ENCODE data around the gene GOLGA6D.
"Not testable (repeated sequence)": the region's sequence is repeated elsewhere in the genome, so short reads cannot be mapped to it uniquely, and the experiment has no call there.

GOLGA6D gene

DNA sequence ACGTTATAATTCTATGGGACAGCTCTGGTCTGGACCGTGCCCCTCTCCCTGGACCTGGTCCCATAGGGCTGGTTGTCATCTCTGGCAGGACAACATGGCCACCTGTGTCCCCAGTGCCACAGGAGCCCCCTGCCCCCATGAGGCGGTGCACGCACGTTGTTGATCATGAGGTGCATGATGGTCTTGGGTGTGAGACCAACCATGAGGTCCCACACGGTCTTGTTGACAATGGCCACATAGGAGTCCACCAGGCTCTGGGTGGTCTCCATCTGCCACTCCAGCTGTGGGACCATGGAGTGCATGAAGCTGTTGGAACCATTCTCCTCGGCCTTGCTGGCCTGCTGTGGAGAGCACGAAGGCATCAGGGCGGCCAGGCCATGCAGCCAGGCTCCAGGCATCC is 19.7 kb downstream of the GOLGA6D start:
- no peaks in the 10 kb centered on the region for H3K9me3 ChIP-seq
- DNase-seq, result no peak
- no peaks in the 10 kb centered on the region for H3K36me3 ChIP-seq
- H3K4me1 ChIP-seq, result no peaks in the 10 kb centered on the region
- TF ChIP-seq, protein P1, sequence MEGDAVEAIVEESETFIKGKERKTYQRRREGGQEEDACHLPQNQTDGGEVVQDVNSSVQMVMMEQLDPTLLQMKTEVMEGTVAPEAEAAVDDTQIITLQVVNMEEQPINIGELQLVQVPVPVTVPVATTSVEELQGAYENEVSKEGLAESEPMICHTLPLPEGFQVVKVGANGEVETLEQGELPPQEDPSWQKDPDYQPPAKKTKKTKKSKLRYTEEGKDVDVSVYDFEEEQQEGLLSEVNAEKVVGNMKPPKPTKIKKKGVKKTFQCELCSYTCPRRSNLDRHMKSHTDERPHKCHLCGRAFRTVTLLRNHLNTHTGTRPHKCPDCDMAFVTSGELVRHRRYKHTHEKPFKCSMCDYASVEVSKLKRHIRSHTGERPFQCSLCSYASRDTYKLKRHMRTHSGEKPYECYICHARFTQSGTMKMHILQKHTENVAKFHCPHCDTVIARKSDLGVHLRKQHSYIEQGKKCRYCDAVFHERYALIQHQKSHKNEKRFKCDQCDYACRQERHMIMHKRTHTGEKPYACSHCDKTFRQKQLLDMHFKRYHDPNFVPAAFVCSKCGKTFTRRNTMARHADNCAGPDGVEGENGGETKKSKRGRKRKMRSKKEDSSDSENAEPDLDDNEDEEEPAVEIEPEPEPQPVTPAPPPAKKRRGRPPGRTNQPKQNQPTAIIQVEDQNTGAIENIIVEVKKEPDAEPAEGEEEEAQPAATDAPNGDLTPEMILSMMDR (IDR thresholded peaks at IDR 0.05), result no peak
- no peak overlapping the region for H3K27ac ChIP-seq
- intact Hi-C loops (cut with DNase I; ENCODE audit: low total_unique reads), result loop anchor here (5.0 kb wide), 1 partner anchor 65 kb away; no protein-coding TSS in a partner anchor
- H3K27me3 ChIP-seq, result peaks cover 0 to 28% of the 10 kb centered on the region in 2 donors
- H3K4me3 ChIP-seq, result no peak overlapping the region

DNA sequence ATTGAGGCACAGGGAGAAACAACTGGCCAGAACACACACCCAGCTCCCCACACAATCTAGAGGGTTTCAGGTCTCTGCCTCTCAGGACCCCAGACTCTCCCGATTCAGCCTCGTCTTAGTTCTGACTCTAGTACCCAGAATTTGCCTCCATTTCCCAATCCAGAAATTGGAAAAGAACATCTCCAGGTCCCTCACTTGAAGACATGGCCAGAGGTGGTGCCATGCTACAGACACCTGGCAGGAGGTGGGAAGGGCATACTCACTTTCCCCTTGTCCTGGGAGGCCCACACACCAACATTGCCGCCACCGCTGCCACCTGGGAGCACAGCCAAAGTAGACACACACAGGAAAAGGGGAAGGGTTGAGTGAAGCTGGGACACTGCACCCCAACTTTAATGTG is 20.1 kb downstream of the GOLGA6D start:
- intact Hi-C loops (cut with DNase I; ENCODE audit: low total_unique reads), result loop anchor here (5.0 kb wide), 1 partner anchor 65 kb away; no protein-coding TSS in a partner anchor
- H3K27ac ChIP-seq, H3K4me1 ChIP-seq, H3K4me3 ChIP-seq, H3K9me3 ChIP-seq, DNase-seq, H3K36me3 ChIP-seq: not testable (repeated sequence)
- H3K27me3 ChIP-seq, result peaks cover 0 to 28% of the 10 kb centered on the region in 2 donors

DNA sequence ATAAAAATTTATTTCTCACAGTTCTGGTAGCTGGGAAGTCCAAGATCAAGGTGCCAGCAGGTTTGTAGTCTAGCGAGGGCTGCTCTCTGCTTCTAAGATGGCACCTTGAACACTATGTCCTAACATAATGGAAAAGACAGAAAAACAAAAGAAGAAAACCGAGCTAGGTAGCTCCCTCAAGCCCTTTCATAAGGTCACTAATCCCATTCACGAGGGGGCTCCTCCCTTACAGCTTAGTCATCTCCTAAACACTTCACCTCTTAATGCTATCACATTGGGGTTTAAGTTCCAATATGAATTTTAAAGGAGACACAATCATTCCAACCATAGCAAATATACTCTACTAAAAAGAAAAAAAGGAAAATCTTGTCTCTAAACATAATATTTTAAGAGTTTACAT is 23.6 kb downstream of the GOLGA6D start:
- Histone ChIP-seq H3K4me1 (no peaks in the 10 kb centered on the region), H3K27me3 (peaks cover 0 to 25% of the 10 kb centered on the region in 2 donors), H3K36me3 (no peaks in the 10 kb centered on the region), H3K27ac (no peak overlapping the region), H3K4me3 (no peak overlapping the region), H3K9me3 (no peaks in the 10 kb centered on the region)
- no peak for DNase-seq
- intact Hi-C loops (cut with DNase I; ENCODE audit: low total_unique reads), result no loop called here
- TF ChIP-seq, protein P1 (IDR thresholded peaks at IDR 0.05), result no peak

DNA sequence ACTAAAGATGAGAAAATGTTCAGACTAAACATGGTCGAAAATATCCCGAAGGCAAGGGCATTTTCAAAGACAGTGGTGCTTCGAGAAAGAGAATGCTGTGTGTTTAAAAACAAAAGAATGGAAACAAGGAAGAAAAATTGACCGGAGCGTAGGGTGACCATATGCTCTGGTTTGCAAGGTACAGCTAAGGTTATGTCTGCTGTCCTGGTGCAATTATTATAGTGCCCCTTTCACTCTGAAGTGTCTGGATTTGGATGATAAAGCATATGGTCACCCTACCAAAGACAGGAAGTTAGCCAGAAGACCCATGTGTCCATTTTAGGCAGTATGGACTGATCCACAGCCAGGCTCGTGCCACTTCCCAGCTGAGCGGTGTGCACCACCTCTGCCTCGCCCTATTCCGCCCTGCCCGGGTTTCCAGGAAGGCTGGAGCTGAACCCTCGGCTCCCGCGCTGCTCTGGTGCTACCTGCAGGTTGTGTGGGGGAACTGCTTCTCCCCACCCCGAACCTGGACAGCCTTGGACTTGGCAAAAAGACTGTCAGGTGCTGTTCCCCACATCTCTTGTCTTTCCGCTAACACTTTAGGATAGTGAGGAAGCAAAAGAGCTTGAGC is 25.2 kb downstream of the GOLGA6D start:
- TF ChIP-seq, protein P1 (IDR thresholded peaks at IDR 0.05), result peak in 1 of 2 experiments; percentile 9
- Histone ChIP-seq H3K27me3 (peaks cover 0 to 21% of the 10 kb centered on the region in 2 donors), H3K4me3 (no peak overlapping the region), H3K27ac (no peak overlapping the region), H3K9me3 (no peaks in the 10 kb centered on the region), H3K4me1 (no peaks in the 10 kb centered on the region), H3K36me3 (no peaks in the 10 kb centered on the region)
- intact Hi-C loops (cut with DNase I; ENCODE audit: low total_unique reads), result no loop called here
- DNase-seq, result no peak

DNA sequence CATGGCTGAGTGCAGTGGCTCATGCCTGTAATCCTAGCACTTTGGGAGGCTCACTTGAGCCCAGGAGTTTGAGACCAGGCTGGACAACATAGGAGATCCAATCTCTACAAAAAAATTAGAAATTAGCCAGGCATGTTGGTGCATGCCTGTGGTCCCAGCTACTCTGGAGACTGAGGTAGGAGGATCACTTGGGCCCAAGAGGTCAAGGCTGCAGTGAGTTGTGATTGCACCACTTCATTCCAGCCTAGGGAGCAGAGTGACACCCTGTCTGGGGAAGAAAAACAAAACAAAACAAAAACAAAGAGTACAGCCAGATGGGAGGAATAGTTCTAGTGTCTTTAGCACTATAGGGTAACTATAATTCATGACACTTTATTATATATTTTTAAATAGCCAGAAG is 27.1 kb downstream of the GOLGA6D start:
- intact Hi-C loops (cut with DNase I; ENCODE audit: low total_unique reads), result no loop called here
- H3K4me3 ChIP-seq, result no peak overlapping the region
- no peaks in the 10 kb centered on the region for H3K36me3 ChIP-seq
- TF ChIP-seq, protein P1 (IDR thresholded peaks at IDR 0.05), result no peak
- peaks cover 0 to 13% of the 10 kb centered on the region in 2 donors for H3K27me3 ChIP-seq
- no peaks in the 10 kb centered on the region for H3K4me1 ChIP-seq
- H3K9me3 ChIP-seq, result no peaks in the 10 kb centered on the region
- DNase-seq, result no peak
- H3K27ac ChIP-seq, result no peak overlapping the region

DNA sequence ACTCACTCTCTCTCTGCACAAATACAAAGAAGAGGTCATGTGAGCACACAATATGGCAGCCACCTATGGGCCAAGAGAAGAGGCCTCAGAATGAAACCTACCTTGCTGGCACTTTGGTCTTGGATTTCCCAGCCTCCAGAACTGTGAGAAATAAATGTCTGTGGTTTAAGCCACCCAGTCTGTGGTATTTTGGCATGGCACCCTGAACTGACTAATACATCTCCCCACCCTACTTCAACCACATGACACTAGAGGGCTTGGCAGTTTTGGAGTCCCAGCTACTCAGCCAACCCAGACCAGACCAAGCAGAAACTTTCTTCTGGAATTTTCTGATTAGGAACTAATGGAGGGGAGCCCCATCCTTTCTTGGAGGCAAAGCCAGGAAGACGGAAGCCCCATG is 29.9 kb downstream of the GOLGA6D start:
- H3K27ac ChIP-seq; H3K4me1 ChIP-seq; H3K4me3 ChIP-seq; DNase-seq; intact Hi-C loops (cut with DNase I; ENCODE audit: low total_unique reads); H3K27me3 ChIP-seq; H3K9me3 ChIP-seq; H3K36me3 ChIP-seq: not testable (repeated sequence)
